ENCODE data around the gene POMGNT2. TPM values are rescaled to one million over a fixed set of nuclear protein-coding genes. Genes with fewer than 3 reads are reported as not detected.

POMGNT2 gene
- total RNA-seq, 1 experiment from 2014 or later: 15.5 TPM

DNA sequence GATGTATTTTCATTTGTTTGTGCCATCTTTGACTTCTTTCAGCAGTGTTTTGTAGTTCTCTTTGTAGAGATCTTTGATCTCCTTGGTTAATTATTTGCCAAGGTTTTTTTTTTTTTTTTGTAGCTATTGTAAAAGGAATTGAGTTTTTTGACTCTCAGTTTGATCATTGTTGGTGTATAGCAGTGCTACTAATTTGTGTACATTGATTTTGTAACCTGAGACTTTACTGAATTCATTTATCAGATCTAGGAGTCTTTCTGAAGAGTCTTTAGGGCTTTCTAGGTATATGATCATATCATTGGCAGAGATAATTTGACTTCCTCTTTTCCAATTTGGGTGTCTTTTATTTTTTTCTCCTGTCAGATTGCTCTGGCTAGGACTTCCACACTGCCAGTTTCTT is 42.2 kb upstream of the POMGNT2 start:
- peaks cover 63% of the 10 kb centered on the region for H3K27me3 Mint-ChIP-seq (ENCODE audit: unreplicated experiment)
- CTCF ChIA-PET: interaction anchor here (0.6 kb wide), 1 partner anchor 605 kb away, joined by 3 read pairs; no protein-coding TSS in a partner anchor
- H3K36me3 Mint-ChIP-seq (ENCODE audit: insufficient read depth, unreplicated experiment): no peaks in the 10 kb centered on the region
- H3K27ac Mint-ChIP-seq (ENCODE audit: unreplicated experiment): no peak overlapping the region
- H3K4me3 Mint-ChIP-seq (ENCODE audit: low read depth, unreplicated experiment): no peak overlapping the region
- DNase-seq: no peak
- TF ChIP-seq, protein P1, sequence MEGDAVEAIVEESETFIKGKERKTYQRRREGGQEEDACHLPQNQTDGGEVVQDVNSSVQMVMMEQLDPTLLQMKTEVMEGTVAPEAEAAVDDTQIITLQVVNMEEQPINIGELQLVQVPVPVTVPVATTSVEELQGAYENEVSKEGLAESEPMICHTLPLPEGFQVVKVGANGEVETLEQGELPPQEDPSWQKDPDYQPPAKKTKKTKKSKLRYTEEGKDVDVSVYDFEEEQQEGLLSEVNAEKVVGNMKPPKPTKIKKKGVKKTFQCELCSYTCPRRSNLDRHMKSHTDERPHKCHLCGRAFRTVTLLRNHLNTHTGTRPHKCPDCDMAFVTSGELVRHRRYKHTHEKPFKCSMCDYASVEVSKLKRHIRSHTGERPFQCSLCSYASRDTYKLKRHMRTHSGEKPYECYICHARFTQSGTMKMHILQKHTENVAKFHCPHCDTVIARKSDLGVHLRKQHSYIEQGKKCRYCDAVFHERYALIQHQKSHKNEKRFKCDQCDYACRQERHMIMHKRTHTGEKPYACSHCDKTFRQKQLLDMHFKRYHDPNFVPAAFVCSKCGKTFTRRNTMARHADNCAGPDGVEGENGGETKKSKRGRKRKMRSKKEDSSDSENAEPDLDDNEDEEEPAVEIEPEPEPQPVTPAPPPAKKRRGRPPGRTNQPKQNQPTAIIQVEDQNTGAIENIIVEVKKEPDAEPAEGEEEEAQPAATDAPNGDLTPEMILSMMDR (IDR thresholded peaks at IDR 0.05; ENCODE audit: unreplicated experiment): no peak
- H3K4me1 Mint-ChIP-seq (ENCODE audit: low read depth, unreplicated experiment): no peaks in the 10 kb centered on the region
- H3K9me3 Mint-ChIP-seq (ENCODE audit: low read depth, unreplicated experiment): no peaks in the 10 kb centered on the region
- BruUV-seq (replicated peaks): no TSS peak
- intact Hi-C loops (cut with micrococcal nuclease; ENCODE audit: unreplicated experiment): no loop called here

DNA sequence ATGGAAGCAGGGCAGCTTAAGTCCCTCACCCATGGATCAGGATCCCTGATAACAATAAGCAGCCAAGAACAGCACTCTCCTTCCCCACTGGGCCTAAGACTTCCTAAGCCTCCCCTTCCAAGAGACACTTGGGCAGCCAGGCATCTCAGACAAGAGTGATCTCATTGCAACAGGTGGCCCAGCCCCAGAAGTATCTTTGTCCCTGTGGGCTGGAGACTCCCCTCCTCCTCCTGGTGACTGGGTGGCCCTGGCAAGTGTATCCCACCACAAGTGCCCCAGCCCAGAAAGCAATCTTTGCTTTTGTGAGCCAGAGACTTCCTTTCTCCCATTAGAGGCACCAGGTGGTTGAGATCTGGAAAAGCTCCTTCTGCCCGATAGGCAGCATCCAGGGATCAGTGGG is 40.7 kb upstream of the POMGNT2 start:
- TF ChIP-seq, protein P1 (IDR thresholded peaks at IDR 0.05; ENCODE audit: unreplicated experiment): no peak
- CTCF ChIA-PET: no interaction called here
- no TSS peak for BruUV-seq (replicated peaks)
- Mint-ChIP-seq H3K4me1 (ENCODE audit: low read depth, unreplicated experiment) (no peaks in the 10 kb centered on the region), H3K27me3 (ENCODE audit: unreplicated experiment) (peaks cover 52% of the 10 kb centered on the region), H3K27ac (ENCODE audit: unreplicated experiment) (no peak overlapping the region), H3K4me3 (ENCODE audit: low read depth, unreplicated experiment) (no peak overlapping the region), H3K36me3 (ENCODE audit: insufficient read depth, unreplicated experiment) (no peaks in the 10 kb centered on the region), H3K9me3 (ENCODE audit: low read depth, unreplicated experiment) (no peaks in the 10 kb centered on the region)
- no peak for DNase-seq
- intact Hi-C loops (cut with micrococcal nuclease; ENCODE audit: unreplicated experiment): no loop called here

DNA sequence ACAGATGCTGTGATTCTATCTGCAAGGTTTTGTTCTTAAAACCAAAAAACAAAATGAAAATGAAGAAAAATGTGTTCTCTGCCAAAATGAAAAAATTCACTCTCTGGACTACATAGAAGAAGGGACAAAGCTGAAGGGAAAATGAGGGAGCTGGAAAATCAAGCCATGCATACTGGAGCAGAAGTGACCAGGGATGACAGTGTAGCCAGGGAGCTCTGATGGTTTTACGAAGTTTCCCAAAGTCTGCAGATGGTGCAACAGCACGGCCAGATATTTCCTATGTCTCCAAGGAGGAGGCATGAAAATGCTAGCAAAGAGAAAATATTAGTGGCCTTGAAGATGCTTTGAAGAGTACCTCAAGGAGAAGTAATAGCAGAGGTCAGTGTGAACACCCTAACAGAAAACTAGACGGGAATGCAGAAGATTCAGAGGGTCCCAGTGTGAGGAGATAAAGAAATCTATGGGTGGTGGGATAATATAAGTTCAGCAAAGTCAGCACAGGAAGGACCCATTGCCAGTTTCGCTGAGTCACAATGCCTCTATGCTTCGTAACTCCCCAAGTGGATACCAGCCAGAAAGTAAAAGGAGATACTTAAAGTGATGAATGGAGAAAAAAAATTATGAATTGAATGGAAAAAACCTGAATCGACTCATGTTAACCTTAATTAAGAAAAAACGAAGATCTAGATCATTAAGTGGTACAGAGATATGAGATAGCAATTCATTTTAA is 39.0 kb upstream of the POMGNT2 start:
- no peak for DNase-seq
- Mint-ChIP-seq H3K4me3 (ENCODE audit: low read depth, unreplicated experiment) (no peak overlapping the region), H3K27me3 (ENCODE audit: unreplicated experiment) (peaks cover 36% of the 10 kb centered on the region), H3K36me3 (ENCODE audit: insufficient read depth, unreplicated experiment) (no peaks in the 10 kb centered on the region), H3K4me1 (ENCODE audit: low read depth, unreplicated experiment) (no peaks in the 10 kb centered on the region), H3K9me3 (ENCODE audit: low read depth, unreplicated experiment) (no peaks in the 10 kb centered on the region), H3K27ac (ENCODE audit: unreplicated experiment) (no peak overlapping the region)
- intact Hi-C loops (cut with micrococcal nuclease; ENCODE audit: unreplicated experiment): no loop called here
- no TSS peak for BruUV-seq (replicated peaks)
- TF ChIP-seq, protein P1 (IDR thresholded peaks at IDR 0.05; ENCODE audit: unreplicated experiment): no peak
- CTCF ChIA-PET: no interaction called here

DNA sequence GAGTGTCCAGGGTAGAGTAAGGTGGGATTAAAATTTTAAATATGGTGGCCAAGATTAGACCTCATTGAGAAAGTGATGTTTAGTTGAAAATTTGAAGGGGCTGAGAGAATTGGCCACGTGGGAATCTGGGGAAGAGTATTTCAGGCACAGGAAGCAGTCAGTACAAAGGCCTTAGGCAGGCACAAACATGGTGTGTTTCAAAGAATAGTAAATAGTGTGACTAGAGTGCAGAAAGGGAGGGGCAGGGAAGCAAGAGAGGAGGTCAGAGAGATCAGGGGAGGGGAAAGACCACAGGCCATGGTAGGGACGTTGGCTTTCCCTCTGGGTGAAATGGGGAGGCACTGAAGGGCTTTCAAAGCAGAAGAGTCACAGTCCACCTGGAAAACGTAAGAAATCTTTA is 36.6 kb upstream of the POMGNT2 start:
- TF ChIP-seq, protein P1 (IDR thresholded peaks at IDR 0.05; ENCODE audit: unreplicated experiment): no peak
- intact Hi-C loops (cut with micrococcal nuclease; ENCODE audit: unreplicated experiment): no loop called here
- Mint-ChIP-seq H3K36me3 (ENCODE audit: insufficient read depth, unreplicated experiment) (no peaks in the 10 kb centered on the region), H3K27me3 (ENCODE audit: unreplicated experiment) (peaks cover 22% of the 10 kb centered on the region), H3K9me3 (ENCODE audit: low read depth, unreplicated experiment) (no peaks in the 10 kb centered on the region), H3K4me1 (ENCODE audit: low read depth, unreplicated experiment) (no peaks in the 10 kb centered on the region), H3K4me3 (ENCODE audit: low read depth, unreplicated experiment) (no peak overlapping the region), H3K27ac (ENCODE audit: unreplicated experiment) (no peak overlapping the region)
- DNase-seq: no peak
- CTCF ChIA-PET: no interaction called here
- BruUV-seq (replicated peaks): no TSS peak
